Suprapubic skin (tissue), 4 donors: ENCODE measurements around the gene RGPD4. TPM values are rescaled to one million over a fixed set of nuclear protein-coding genes. Genes with fewer than 3 reads are reported as not detected.
"Not testable (repeated sequence)": the region's sequence is repeated elsewhere in the genome, so short reads cannot be mapped to it uniquely, and the experiment has no call there.

Source experiments
- DNase-seq, 2 donors: peaks; one replicate each; pipeline ENCODE4 v3.0.0-alpha.2; 2019; ENCODE audit warnings: low spot score in 2 of 2
- H3K27ac ChIP-seq: fragments of 200-600 bp; sonication (generic); one replicate; pipeline ENCODE4 v1.5.1; 2019
- H3K27me3 ChIP-seq: fragments of 200-600 bp; sonication (generic); one replicate; pipeline ENCODE4 v1.5.1; 2019
- H3K36me3 ChIP-seq: fragments of 200-600 bp; sonication (generic); one replicate; pipeline ENCODE4 v1.5.1; 2019
- H3K4me1 ChIP-seq: fragments of 200-600 bp; sonication (generic); one replicate; pipeline ENCODE4 v1.5.1; 2019
- H3K4me3 ChIP-seq: fragments of 200-600 bp; sonication (generic); one replicate; pipeline ENCODE4 v1.5.1; 2019; ENCODE audit warnings: mild to moderate bottlenecking
- H3K9me3 ChIP-seq: fragments of 200-600 bp; sonication (generic); one replicate; pipeline ENCODE4 v1.5.1; 2019
- CTCF ChIP-seq, 2 donors: fragments of 200-600 bp in 1 of 2; fragments of 450-650 bp in 1 of 2; sonication (generic) in 1 of 2; IDR thresholded peaks; one replicate each; pipeline ENCODE4 v1.5.1; 2016 to 2019; ENCODE audit warnings: antibody characterized with exemption in 2 of 2, mild to moderate bottlenecking in 1 of 2, moderate library complexity in 1 of 2
- EP300 ChIP-seq: sonication (generic); formaldehyde crosslinking; IDR thresholded peaks from one replicate; pipeline ENCODE4 v1.6.1; 2017; ENCODE audit warnings: antibody characterized with exemption
- POLR2A ChIP-seq, 2 donors: fragments of 450-650 bp; IDR thresholded peaks; one replicate each; pipeline ENCODE4 v1.6.1; 2017; ENCODE audit warnings: antibody characterized with exemption in 2 of 2, mild to moderate bottlenecking in 2 of 2, moderate library complexity in 2 of 2
- POLR2AphosphoS5 ChIP-seq, 3 donors: sonication (generic); formaldehyde crosslinking; IDR thresholded peaks; one replicate each; pipeline ENCODE4 v1.6.1; 2017; ENCODE audit warnings: antibody characterized with exemption in 3 of 3
- whole genome bisulfite sequencing: methylation state at CpG from one replicate; pipeline ENCODE4 v1.1.5; 2018; 5-methylcytosine and 5-hydroxymethylcytosine counted together
- total RNA-seq, 4 donors: library from RNA; depleted of rRNA; stranded (reverse); fragments of >200 nt; gene quantifications; one replicate each; pipeline ENCODE4 v1.1.0, GENCODE V29; 2016

Gene RGPD4
- total RNA-seq, 4 donors from 2014 or later: 0.08 to 0.32 TPM; not detected in 2

- no peak for TF ChIP-seq POLR2AphosphoS5 (IDR thresholded peaks at IDR 0.05)
- no peak for TF ChIP-seq EP300
- TF ChIP-seq CTCF (IDR thresholded peaks at IDR 0.05): no peak
- TF ChIP-seq POLR2A (IDR thresholded peaks at IDR 0.05): no peak
- H3K36me3 ChIP-seq: no peaks in the 10 kb centered on the region
- H3K4me3 ChIP-seq: no peak overlapping the region
- no peak overlapping the region for H3K27ac ChIP-seq
- H3K9me3 ChIP-seq: no peaks in the 10 kb centered on the region
- no peak for DNase-seq
- 56% methylated on average over 2 of the region's 2 CpGs for WGBS
- no peaks in the 10 kb centered on the region for H3K27me3 ChIP-seq
- H3K4me1 ChIP-seq: no peaks in the 10 kb centered on the region
These were observed 2.1 kb upstream of the RGPD4 start for GRCh38 chr2:107824451-107825205.

GRCh38 chr2:107825206-107825563 lies 1.5 kb upstream of the RGPD4 start:
- DNase-seq: no peak
- no peaks in the 10 kb centered on the region for H3K9me3 ChIP-seq
- WGBS: 54% methylated on average over 2 of the region's 2 CpGs
- no peaks in the 10 kb centered on the region for H3K27me3 ChIP-seq
- H3K4me1 ChIP-seq: no peaks in the 10 kb centered on the region
- TF ChIP-seq POLR2A (IDR thresholded peaks at IDR 0.05) (no peak), EP300 (no peak), POLR2AphosphoS5 (IDR thresholded peaks at IDR 0.05) (no peak), CTCF (IDR thresholded peaks at IDR 0.05) (no peak)
- no peak overlapping the region for H3K4me3 ChIP-seq
- H3K27ac ChIP-seq: no peak overlapping the region
- H3K36me3 ChIP-seq: no peaks in the 10 kb centered on the region

GRCh38 chr2:107829514-107829913 lies 2.8 kb downstream of the RGPD4 start:
- not testable (repeated sequence) for H3K27ac ChIP-seq, H3K36me3 ChIP-seq
- WGBS: no CpG with 5 or more reads among the region's 46 CpGs

GRCh38 chr2:107833152-107833551 lies 6.5 kb downstream of the RGPD4 start:
- not testable (repeated sequence) for H3K4me3 ChIP-seq, H3K36me3 ChIP-seq, H3K9me3 ChIP-seq, DNase-seq, H3K27me3 ChIP-seq, H3K27ac ChIP-seq, H3K4me1 ChIP-seq
- WGBS: 90% methylated on average over 2 of the region's 2 CpGs

More at GRCh38 chr2:107829514-107829913, 2.8 kb downstream of the RGPD4 start:
- DNase-seq, H3K4me1 ChIP-seq, H3K4me3 ChIP-seq, H3K27me3 ChIP-seq, H3K9me3 ChIP-seq: not testable (repeated sequence)

GRCh38 chr2:107833618-107834017 lies 6.9 kb downstream of the RGPD4 start:
- WGBS: 8% methylated on average over 2 of the region's 11 CpGs
- not testable (repeated sequence) for H3K27ac ChIP-seq, H3K4me1 ChIP-seq, H3K4me3 ChIP-seq, DNase-seq, H3K9me3 ChIP-seq, H3K27me3 ChIP-seq, H3K36me3 ChIP-seq

- H3K4me1 ChIP-seq, H3K27me3 ChIP-seq, H3K36me3 ChIP-seq, H3K27ac ChIP-seq, DNase-seq, H3K4me3 ChIP-seq, H3K9me3 ChIP-seq: not testable (repeated sequence)
- 56% methylated on average over 1 of the region's 2 CpGs for WGBS
These were observed 89.4 kb downstream of the RGPD4 start for GRCh38 chr2:107916121-107916520.

GRCh38 chr2:107916696-107917370 lies 90.1 kb downstream of the RGPD4 start:
- not testable (repeated sequence) for H3K9me3 ChIP-seq, H3K27ac ChIP-seq, H3K4me3 ChIP-seq, H3K36me3 ChIP-seq, DNase-seq, H3K4me1 ChIP-seq, H3K27me3 ChIP-seq
- 68% methylated on average over 1 of the region's 1 CpG for WGBS

- no peak for TF ChIP-seq POLR2A (IDR thresholded peaks at IDR 0.05)
- no peak for TF ChIP-seq EP300
- Histone ChIP-seq H3K27me3 (no peaks in the 10 kb centered on the region), H3K4me1 (no peaks in the 10 kb centered on the region), H3K27ac (no peak overlapping the region), H3K36me3 (no peaks in the 10 kb centered on the region), H3K4me3 (no peak overlapping the region), H3K9me3 (no peaks in the 10 kb centered on the region)
- 34% methylated on average over 3 of the region's 3 CpGs for WGBS
- no peak for DNase-seq
These were observed 100.4 kb downstream of the RGPD4 start for GRCh38 chr2:107927034-107927534.
